MM.1S (cell line): ENCODE data around the gene SH3TC1.

Experiments
- EZH2 ChIP-seq: fragments of 300-600 bp; sonication (generic); optimal IDR thresholded peaks from 2 replicates; pipeline ENCODE3; 2017; ENCODE audit warnings: low read depth, mild to moderate bottlenecking, antibody characterized with exemption, low read length, mixed read lengths
- TF ChIP-seq, protein P1 (sequence below): fragments of 300-600 bp; sonication (generic); IDR thresholded peaks from 2 replicates; pipeline ENCODE4 v1.5.1; 2016; ENCODE audit warnings: antibody characterized with exemption, low read length, mixed read lengths

DNA sequence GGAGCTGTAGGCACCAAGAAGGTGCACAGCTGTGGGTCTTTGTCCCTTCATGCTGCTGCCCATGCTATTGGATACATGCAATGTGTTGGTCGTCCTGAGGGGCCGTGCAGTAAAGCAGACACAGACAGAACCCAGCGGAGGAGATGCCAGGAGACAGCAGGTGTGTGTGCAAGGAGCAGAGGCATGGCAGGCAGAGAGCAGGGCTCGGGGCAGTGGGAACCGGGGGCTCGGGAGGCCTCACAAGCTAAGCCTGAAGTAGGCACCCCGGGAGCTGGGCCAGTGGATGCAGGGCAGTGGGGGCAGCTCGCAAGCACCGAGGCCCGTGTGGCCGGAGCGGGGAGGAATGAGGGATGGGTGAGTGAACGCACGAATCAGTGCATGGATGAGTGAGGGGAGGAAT is 83.7 kb downstream of the SH3TC1 start:
- no peak for TF ChIP-seq EZH2
- TF ChIP-seq, protein P1, sequence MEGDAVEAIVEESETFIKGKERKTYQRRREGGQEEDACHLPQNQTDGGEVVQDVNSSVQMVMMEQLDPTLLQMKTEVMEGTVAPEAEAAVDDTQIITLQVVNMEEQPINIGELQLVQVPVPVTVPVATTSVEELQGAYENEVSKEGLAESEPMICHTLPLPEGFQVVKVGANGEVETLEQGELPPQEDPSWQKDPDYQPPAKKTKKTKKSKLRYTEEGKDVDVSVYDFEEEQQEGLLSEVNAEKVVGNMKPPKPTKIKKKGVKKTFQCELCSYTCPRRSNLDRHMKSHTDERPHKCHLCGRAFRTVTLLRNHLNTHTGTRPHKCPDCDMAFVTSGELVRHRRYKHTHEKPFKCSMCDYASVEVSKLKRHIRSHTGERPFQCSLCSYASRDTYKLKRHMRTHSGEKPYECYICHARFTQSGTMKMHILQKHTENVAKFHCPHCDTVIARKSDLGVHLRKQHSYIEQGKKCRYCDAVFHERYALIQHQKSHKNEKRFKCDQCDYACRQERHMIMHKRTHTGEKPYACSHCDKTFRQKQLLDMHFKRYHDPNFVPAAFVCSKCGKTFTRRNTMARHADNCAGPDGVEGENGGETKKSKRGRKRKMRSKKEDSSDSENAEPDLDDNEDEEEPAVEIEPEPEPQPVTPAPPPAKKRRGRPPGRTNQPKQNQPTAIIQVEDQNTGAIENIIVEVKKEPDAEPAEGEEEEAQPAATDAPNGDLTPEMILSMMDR: no peak
